ENCODE measurements around the gene PSTPIP1.

PSTPIP1 gene

DNA sequence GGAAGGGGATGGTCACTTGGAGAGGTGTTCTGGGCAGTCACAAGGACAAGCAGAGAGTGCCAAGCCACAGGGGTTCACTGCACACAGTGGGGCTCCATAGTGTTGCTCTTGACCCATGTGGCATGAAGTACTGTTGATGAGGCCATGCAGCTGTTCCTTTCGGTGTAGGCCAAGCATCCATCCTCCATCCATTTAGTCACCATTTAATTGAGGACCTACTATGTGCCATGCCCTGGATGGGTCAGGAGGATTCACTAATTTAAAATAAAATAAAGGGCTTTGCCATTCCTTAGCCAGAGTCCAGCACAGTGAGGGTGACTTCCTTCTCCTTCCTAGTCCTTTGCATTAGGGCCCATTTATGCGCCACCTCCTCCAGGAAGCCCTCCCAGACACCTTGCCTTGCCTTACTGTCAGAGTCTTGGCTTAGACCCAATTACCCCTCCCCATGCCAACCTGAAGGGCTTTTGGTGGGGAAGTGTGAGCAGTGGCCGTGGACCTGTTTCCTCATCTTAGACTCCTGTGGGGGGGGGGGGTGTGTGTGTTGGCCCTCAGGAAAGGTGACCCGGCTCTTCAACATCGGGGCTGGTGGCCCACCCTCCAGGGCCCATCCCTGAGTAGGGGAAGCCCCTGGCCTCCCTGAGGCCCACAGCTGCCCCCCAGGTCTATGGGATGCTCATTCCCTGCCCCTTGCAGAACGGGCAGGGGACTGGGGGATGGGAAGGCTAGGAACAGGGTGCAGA, 25.6 kb downstream of the PSTPIP1 start:
- DNase-seq: no peak

GRCh38 chr15:77021088-77021481, 26.2 kb downstream of the PSTPIP1 start:
- DNase-seq: no peak

DNA sequence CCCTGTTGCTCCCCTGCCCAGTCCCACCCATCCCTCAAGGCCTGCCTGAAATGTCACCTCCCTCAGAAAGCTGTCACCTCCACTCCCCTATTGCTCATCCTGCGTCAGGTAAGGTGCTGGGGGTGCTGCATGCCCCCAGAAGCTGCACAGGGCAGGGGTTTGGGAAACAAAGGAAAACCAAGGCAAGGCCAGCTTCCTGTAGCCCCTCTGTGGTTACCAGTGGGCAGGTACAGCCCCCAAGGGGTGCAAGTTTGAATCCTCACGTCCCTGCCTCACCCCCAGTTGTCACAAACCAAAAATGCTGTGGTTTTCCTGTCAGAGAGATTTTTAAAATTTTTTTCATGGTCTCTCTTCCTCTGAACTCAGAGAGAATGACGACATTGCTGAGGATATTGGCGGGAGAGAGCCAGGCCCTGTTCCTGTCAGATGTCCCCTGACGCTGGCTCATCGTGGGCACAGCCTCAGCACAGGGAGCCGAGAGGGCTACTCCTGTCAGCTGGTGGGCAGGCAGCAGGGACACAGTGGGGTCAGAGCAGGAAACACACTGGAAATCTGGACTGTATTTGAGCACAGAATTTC, 27.0 kb downstream of the PSTPIP1 start:
- no peak for DNase-seq

GRCh38 chr15:77022646-77023575, 28.0 kb downstream of the PSTPIP1 start:
- DNase-seq: no peak

DNA sequence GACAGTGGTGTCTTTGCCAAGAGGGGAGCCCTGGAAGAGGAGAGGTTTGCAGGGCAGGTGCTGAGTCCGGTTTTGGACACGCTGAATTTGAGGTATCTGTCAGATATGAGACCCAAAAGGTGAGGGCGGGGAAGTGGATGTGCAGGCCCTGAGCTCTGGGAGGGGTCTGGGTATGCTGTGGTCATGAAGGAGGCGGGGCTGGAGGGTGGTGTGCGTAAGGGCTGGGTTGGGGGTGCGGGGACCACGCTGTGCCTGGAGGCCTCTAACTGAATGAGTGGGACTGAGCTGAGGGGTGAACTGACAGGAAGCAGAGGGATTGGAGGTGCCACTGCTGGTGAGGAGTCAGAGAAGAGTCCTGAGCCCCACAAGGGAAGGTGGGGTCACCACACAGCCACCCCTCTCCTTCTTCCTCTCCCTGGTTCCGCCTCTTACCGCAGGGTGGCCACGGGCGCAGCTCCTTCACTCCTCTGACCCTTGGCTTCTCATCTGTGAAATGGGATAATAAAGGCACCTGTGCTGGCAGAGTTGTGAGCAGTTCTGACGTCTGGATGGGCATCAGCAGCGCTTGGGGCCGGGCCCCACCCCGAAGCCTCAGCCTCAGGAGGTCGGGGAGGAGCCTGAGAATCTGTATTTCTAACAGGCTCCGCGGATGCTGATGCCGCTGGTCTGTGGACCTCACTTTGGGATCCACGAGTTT, 28.8 kb downstream of the PSTPIP1 start:
- DNase-seq: no peak

DNA sequence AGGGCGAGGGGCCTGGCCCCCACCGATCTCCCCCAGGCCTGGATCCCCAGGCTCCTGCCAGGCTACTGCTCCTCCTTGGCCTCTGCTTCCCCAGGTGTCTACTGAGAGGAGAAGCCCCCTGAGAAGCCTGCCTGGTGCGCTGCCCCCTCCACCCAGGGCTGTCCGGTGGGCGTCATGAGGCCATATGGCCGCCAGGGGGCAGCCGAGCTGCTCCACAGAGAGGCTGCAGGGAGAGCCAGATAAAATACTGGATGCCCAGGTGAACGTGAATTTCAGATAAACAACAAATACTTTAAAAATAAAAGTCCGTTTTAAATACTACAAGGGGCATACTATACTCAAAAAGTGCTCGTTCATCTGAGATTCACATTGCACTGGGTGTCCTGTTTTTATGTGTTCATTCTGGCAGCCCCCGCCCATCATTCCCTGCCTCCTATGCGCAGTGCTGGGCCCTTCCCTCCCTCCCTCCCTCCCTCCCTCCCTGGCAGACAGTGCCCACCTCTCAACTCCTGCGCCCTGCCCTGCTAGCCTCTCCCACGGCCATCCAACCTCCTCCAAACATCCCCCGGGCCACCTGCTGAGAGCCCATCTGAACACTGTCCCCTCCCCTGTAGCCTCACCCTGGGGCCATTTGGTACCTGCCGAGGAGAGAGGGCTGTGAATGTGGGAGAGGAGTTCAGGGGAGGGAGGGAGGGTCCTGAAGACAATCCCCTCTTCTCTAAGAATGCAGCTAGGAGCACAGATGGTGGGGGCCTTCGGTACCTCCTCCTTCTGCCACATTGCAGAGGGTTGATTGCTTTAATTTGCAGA, 29.6 kb downstream of the PSTPIP1 start:
- peak; percentile 35 for DNase-seq

- no peak for DNase-seq
Observed at GRCh38 chr15:77025083-77025901, 30.4 kb downstream of the PSTPIP1 start.

DNA sequence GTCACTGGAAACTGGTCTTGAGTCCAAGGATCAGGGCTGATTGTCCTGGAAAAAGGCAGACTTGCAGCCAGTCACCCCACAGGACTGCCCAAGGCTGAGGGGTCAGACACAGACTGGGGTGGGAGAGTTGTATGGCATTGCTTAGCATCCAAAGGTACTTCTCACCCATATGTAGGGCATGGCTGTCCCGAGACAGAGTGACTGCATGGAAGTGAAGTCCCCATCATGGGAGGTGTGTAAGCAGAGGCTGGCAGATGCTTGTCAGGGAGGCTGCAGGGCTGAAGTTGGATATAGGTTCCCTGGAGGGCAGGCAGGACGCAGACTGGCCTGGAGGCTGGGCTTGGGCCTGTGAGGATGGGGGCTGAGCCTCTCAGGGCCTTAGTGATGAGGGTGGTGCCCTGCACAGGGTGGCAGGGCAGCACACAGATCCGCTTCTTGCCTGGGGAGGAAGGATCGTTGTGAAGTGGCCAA, 31.1 kb downstream of the PSTPIP1 start:
- no peak for DNase-seq

DNA sequence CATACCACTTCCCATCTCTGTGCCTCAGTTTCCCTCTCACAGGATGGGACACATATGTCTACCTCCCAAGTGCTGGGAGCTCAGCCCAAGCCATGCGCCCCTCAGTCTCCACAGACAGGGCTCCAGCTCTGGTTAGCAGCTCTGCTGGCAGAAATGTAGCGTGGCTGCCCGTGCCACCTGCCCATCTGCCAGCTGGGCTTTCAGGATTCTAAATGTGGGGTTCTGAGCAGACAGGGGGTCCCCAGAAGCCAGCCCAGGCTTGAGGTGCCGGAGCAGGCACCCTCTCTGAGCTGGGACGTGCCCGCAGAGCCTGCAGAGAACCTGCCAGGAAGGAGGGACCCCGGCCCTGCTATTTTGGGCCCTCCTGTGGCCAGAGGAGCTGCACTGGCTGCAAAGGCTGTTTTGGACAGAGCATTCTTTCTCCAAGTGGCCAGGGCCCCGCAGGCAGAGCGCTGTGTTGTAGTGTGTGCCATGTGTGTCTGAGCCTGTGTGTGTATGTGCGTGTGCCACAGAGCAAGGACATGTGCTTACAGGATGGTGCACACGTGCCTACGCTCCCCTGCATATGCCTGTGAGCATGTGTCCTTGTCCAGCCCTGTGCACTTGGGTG, 31.7 kb downstream of the PSTPIP1 start:
- DNase-seq: no peak

GRCh38 chr15:77027111-77027696, 32.3 kb downstream of the PSTPIP1 start:
- no peak for DNase-seq

DNA sequence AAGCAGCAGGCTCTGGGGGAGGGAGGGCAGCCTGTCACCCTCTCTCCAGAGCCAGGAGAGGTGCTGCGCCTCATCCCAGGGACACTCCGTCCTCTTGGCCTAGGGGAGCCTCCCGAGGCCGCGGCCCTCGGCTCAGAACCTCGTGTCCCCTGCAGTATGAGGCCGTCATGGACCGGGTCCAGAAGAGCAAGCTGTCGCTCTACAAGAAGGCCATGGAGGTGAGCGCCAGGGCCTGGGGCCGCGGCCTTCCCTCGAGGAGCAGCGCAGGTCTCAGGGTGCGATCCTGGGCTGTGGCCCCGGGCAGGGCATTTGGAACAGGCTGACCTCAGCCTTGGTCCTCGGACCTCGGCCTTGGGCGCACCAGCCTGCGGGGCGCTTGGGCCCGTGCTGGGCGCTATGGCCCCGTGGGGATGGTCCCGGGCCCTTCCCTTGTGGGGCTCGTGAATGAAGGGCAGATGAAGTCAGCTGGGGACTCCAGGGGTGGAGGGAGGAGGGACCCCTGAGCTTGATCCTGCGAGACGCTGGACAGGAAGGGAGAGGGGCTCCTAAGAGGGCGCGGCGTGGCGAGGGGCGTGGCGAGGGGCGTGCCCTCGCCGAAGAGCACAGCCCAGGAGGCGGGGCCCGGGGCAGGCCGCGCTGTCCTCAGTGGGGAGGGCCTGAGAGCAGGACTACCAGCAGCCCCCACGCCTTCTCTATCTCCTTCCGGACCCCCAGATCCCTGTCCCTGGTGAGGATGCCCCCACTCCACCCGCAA, 32.9 kb downstream of the PSTPIP1 start:
- no peak for DNase-seq

DNA sequence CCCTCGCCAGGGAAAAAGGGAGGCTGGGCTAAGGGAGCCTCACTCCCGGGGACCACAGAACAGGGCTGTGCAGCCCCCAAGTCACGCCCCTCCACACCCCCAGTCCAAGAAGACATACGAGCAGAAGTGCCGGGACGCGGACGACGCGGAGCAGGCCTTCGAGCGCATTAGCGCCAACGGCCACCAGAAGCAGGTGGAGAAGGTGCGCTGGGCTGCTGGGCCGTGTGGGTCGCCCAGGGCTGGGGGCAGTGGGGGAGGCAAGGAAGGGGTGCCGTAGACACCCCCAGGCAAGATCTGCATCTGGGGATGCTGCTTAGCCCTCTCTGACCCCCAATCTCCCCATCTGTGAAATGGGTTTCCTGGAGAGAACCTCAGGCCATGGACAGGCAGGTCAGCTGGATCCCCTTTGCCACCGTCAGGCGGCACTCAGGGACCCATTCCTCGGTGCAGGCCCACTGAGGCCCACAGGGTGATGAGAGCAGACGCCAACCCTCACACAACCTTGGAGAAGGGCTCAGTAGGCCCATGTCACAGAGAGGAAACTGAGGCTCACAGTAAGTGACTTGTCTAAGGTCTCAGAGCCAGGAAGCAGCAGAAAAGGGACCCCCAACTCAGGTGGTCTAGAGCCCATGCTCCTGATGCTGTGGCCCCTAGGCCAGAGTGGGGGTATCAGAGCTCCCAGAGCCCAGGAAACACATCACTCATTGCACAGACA, 33.7 kb downstream of the PSTPIP1 start:
- DNase-seq: no peak

DNA sequence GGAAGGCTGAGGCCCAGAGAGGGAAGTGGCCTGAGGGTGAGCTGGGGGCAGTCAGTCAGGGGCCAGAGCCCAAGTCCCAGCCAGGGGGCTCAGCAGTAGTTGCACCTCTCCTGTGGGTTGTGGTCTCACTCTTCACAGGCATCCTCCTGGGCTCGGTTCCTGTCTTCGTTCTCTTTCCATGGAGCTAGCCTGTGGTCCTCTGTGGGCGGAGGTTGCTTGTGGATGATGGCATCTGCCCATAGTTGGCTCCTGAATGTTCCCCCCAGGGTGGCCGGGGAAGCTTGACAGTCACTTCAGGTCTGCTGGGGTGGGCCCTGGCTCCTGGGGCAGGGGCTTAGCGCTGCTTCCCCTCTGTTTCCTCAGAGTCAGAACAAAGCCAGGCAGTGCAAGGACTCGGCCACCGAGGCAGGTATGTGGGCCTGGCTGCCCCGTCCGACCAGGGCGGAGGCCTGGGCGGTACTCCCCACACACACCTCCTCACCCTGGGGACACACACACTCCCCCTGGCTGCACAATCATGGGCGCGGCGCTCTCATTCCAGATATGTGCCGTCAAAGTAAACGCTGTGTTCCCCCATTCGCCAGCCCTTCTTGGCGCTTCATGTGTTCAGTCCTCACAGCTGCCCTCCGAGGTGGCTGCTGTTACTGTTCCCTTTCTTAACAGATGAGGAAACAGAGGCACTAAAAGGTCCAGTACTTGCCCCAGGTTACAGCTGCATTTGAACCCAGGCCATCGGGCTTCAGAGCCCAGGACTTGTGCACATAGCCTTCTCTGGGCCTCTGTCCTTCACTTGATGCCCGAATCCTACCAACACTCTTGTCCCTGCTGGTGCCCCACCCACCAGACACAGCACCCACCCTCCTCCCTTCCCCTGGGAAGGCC, 34.5 kb downstream of the PSTPIP1 start:
- DNase-seq: no peak

DNA sequence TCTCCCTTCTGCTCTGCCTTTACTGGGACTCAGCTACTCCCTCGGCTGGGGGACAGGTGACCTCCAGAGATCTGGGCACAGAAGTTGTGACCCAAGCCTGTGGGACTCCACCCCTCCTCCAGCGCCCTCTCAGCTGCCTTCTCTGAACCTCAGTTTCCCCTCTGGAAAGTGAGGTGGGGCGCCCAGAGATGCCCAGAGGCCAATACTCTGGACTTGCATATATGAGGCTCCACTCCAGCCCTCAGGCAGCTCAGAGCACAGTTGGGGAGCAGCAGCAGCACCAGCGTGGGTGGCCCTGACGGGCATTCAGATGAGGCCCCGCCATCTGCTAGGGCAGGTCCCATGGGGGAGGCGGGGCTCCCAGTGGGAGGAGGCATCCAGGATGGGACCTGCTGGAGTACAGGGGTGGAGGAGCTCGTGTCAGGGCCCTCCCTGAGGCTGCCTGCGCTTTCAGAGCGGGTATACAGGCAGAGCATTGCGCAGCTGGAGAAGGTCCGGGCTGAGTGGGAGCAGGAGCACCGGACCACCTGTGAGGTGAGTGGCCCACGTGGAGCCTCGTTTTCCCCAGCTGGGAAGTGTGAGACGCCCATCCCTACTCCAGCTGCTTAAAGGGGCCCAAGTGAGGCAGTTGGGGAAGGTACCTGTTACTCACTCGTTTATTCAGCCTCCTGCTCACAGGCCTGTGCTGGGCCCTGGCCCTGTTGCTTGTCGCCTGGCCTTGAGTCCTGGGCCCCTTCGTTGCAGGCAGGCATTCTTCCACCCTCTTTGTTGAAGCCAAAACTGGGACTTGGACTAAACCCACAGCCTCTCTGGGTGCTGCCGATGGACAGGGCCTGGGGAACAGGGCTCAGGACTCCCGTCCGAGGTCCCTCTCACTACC, 35.4 kb downstream of the PSTPIP1 start:
- DNase-seq: peak; percentile 59

DNA sequence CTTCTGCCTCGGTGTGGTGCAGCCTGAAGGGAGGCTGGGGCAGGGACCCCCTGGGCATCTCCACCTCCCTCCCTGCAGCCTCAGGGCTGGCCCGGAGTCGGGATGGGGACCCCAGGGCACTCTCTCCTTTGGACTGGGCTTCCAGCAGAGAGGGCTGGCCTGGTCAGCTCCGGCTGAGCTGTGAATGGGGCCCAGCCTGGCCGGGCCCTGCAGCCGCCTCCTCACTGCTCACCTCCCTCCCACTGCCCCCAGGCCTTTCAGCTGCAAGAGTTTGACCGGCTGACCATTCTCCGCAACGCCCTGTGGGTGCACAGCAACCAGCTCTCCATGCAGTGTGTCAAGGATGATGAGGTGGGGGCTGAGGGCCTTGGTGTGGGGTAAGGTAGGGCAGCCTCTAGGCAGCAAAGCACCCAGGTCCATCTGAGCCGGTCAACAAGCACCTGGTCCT, 36.0 kb downstream of the PSTPIP1 start:
- no peak for DNase-seq

DNA sequence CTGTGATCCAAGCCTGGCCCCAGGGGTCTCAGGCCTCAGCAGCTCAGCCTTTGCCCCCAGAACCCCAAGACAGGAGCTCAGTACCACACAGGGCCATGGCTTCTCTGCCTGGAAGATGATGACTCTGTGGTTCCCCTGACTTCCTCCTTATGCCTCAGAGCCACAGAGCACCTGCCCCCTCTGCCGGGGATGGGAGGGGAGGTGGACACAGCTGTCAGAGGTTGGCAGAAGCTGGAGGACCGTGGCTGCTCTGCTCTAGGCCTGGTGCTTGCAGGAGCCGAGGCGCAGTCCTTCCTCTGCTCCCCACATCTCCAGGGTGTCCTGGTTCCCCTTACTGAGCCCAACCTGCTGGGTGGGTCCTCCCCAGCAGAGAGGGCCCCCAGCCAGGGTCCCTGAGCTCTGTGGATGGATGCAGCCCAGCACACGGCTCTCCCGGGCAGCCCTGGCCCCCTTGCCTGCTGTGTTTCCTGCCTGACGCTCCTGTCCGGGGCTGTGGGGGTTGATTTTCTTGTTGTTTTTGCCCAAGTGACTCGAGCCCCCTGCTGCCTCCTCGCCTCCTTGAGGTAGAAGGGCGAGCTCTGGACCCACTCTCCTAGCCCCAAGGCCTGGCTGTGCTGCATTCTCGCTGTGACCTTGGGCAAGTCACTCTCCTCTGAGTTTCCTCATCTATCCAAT, 36.6 kb downstream of the PSTPIP1 start:
- peak; percentile 35 for DNase-seq

All from NCI-H1694 treated with DMSO at 0.1 percent for 48 hours (cell line).